NCI-H774 (cell line): Measurements from ENCODE around the gene ZNF280D.
"Not testable (repeated sequence)": the region's sequence is repeated elsewhere in the genome, so short reads cannot be mapped to it uniquely, and the experiment has no call there.

Experiments used
- DNase-seq: peaks from one replicate; lab custom pipeline; 2025; lab: John Stamatoyannopoulos, UW

The ZNF280D gene

DNA sequence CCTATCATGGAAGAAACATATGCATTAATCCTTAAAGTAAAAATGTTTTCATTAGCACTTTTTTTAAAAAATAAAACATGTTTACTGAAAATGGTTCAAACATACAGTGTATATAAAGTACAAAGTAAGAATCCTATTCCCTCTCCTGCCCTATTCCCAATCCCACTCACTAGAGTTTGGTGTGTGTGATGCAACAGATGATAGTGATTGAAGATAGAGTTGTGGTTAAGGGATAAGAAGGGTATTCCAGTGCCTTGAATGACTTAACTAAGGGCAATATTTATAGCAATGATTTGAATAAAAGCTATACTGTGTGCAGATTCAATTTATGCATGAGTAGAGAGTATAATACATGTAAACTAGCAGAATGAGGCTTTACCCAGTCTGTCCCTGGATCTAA is 18.1 kb downstream of the ZNF280D start:
- no peak for DNase-seq

DNA sequence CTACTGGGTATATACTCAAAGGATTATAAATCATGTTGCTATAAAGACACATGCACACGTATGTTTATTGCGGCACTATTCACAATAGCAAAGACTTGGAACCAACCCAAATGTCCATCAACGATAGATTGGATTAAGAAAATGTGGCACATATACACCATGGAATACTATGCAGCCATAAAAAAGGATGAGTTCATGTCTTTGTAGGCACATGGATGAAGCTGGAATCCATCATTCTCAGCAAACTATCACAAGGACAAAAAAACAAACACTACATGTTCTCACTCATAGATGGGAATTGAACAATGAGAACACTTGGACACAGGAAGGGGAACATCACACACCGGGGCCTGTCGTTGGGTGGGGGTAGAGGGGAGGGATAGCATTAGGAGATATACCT is 23.8 kb downstream of the ZNF280D start:
- not testable (repeated sequence) for DNase-seq

DNA sequence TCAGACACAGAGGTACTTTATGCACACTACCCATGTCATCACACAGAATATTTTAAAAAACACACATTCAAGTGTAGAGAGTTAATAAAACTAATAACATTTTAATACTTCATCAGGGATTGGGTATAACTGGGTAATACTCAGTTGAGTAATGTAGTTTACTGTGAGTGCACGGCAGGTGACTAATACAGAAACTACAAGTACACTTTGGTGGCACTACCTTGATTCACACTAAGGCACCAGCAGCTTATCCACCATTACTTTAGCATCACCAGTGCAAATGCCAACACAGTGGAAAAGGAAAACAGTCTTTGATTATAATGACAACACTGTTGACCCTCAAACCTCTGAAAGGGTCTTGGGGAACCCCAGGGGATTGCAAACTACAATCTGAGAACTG is 33.6 kb downstream of the ZNF280D start:
- DNase-seq = no peak

DNA sequence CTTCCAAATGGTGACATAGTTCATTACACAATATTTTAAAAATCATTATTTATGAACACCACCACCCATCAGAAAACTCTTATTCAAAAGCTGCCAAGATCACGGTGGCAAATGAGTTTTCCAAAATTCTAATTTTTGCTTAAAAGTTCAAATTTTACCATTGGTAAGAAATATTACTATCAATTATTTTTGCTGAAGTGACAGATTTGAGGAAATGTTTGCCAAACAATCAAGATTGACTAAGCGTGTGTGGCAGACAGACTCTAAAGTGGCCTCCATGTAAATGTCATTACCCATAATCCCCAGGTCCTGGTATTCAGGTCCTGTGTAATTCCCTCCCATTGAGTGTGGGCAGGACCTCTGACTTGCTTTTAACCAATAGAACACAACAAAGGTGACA is 35.0 kb downstream of the ZNF280D start:
- DNase-seq = no peak

DNA sequence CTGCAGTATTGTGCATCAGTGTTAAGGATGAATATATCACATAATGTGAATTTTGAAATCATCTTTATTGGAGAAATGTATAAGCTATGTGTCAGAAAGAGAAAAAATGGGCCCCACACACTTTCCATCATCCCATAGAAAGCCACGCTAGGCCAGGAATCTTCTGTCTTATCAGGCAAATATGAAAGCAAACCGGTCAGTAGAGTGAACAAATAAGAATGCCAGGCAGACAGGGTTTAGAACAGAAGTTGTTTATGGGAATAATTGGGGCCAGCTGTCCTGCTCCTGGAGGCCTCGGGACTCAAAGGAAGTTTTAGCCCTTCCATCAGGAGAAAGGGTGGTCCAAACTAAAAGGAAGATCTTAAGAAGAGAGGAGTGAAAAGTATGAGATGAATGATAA is 39.5 kb downstream of the ZNF280D start:
- no peak for DNase-seq

DNA sequence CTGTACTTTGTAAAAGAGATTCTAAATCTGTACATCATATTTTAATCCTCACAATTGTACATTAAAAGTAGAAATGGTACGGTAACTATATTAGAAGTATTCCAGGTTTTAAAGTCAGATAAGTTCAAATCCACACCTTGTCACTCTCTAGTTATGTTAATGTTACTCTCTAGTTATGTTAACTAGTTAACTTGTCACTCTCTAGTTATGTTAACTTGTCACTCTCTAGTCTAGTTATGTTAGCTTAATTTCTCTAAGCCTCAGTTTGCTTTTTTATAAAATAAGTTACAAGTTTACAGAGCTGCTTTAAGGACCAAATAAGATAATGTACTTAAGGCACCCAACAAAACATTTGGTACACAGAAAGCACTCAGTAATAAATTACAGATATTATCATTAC is 42.6 kb downstream of the ZNF280D start:
- no peak for DNase-seq

DNA sequence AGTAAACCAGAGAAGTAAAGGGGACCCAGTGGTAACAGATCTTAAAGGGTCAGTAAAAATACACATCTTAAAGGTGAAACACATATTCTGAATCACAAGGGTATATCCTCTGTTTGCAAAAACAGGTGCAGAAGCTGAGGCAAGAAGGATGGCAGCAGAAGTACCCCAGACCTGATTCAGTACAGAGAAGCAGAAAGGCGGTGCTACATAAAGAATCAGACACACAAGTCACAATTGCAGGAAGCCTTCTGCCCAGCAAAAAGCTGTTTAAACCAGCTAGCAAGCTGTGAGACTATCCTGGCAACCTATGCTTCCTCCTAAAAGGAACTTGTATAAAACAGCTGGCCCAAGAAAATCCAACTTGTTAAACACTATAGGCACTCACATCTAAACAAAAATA is 49.4 kb downstream of the ZNF280D start:
- DNase-seq = no peak

DNA sequence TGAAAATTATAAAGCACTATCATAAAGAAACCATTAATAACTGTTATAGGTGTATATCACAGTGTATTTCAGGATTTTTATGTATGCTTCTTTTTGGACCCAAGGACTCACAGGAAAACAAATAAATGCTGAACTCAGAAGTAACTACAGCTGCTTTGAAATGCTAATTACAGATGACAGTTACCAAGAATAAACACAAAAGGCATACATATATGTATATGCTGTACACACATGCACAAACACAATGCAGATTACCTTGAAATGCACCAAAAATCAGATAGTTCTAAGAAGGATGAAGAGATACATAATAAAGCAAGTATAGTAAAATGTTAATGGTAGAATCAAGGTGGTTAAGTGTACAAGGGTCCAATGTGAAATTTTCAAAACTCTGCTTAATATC is 52.2 kb downstream of the ZNF280D start:
- no peak for DNase-seq

DNA sequence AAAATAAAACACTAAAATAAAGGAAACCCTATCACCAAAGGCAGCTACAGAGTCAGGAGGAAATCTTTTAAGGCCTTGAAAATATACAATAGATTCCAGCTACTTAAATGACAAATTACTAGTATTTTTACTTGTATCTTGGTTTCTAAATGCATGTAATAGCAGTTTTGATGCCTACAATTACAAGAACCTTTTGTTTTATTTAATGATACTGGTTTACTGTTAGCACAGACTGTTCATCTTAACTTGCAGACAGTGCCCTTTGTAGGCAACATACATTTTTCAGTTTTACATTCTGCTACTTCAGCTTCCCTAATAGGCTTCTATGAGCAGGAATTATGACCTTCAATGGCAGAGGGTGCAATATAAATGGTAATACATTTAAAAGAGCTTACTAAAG is 54.1 kb downstream of the ZNF280D start:
- DNase-seq = no peak

DNA sequence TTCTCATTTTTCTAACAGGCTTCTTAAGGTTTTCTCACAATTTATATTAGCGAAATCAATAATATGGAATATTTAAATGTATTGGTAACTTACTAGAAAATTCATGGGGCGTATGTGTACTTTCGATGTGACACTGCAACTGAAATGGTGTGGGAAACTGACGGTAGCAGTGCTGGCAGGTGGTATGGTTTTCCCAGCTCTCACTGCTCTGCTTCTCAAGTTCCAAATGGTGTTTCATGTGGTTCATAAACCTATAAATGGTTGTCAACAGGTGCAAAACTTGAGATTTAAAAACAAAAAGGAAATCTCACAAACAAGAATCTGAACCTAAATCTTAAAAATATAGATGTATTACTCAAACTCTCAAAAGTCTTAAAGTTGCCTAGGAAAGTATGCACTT is 54.7 kb downstream of the ZNF280D start:
- no peak for DNase-seq

DNA sequence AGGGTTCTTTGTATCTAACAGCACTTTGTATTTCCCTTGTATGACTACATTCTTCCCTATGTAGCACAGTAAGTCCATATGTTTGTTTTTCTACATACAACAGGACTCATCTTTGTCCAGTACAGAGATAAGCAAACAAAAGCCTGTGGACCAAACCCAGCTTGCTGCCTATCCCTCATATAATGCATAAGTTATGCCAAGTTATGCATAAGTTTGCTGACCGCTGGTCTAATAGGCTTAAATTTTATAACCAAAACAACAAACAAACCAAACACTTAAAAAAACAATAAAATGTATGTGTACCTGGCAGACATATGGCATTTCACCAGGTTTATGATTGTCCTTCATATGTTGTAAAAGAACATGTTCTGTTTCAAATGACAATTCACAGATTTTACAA is 56.0 kb downstream of the ZNF280D start:
- DNase-seq = no peak

DNA sequence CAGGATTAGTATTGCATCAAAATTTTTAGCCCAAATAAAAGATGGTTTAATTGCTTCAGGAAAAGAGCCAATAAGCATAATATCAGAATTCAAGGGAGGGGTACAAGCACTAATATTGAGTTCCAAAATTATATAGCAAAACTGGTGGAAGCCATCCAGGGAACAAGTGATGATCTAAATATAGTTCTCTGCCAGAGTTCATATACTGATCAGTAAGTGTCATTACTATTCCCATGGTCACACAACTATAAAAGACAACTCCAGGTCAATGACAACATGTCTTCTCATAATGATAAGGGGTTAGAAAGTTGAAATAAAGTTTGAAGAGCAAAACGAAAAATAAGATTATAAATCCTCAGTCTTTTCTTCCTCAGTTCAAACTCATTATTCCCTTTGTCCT is 57.4 kb downstream of the ZNF280D start:
- DNase-seq = no peak

DNA sequence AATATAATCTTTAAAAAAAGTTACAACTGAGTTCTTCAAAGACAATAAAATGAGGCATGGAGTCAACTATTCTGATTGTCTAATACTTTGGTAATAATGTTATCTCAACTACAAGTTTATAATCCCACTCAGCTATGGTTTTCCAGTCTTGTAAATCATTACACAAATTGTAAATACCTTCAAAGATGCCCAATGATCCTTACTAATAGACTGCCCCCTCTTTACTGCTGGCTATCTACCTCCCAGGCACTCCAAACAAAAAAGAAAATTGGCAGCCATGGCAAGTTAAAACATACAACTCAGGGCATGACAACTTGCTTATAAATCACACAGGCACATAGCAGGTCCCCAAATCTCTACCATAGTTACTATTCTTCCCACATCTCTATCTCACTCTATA is 58.5 kb downstream of the ZNF280D start:
- DNase-seq = no peak

DNA sequence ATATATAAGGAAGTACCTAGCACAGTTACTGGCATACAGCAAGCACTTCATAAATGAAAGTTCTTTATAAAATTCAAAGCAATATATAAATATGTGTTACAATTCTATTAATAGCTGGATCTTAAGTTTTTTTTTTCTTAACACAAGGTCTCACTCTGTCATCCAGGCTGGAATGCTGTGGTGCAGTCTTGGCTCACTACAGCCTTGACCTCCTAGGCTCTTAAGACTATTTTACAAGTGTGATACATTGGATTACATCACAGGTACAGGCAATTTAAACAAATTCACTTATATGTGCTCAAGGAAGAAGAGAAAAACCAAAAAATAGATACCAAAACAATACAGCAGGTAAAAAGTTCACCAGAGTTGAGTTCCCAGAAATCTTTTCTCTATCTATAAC is 60.6 kb downstream of the ZNF280D start:
- DNase-seq = no peak

DNA sequence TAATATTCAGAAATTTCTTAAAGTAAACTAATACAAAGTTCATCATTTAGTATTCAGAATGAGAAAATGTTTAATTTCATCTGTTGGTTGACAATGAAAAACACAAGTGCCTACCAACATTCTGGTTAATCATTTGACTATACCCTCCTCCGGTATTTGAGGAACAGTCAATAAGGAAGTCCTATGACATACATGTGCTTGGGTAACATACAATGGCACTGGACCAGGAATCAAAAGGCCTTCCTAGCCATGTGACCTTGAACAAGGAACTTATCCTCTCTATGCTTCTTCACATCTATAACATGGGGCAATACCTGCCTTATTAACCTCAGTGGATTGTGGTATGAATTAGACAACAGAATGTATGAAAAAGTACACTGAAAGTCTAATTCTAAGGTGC is 65.8 kb downstream of the ZNF280D start:
- DNase-seq = no peak

DNA sequence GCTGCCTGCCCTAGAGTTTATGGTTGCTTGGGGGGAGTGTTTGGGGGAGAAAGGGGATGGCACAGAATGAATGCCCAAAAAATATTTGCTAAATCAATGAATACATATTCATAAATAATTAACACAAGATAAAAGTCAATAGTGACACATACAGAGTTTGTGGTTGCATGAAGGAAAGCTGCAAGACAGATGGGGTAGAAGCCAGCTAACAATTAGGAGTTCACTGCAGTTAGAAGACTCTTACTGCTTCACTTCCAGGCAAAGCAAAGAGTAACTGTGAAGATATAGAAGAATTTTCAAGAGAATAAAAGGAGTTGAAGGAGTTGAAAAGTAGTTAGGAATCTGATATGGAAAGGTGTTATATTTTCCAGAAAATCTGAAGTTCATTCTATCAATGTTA is 72.4 kb downstream of the ZNF280D start:
- no peak for DNase-seq

DNA sequence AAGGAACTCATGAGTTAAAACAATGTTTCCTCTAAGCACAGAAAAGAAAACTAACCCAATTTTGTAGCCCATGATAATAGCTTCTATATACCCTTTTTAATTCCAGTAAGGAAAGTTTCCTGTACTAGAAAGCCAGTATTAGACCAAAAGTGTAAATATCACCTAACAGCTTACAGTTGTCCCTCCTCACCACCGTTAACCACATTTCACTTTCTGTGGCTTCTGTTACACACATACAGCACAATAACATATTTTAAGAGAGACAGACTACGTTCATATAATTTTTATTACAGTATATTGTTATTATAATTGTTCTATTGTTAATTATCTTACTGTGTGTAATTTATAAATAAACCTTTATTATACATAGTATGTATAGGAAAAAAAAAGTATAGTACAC is 74.1 kb downstream of the ZNF280D start:
- DNase-seq = no peak

DNA sequence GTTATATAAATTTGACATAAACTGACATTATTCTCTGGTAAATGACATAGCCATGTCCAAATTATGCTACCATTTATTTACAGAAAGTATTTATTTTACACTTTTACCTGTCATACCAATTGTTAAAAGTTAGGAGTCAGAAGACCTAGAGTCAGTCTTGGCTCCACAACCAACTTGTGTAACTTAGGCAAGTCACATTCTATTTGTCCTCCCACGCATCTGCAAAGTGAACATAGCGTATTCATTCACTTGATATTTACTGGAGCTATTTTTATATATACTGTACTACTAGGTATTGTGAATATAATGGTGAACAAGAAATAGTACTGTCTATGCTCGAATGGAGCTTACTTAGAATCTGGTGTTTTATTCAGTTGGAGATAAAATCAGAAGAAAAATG is 78.7 kb downstream of the ZNF280D start:
- no peak for DNase-seq

DNA sequence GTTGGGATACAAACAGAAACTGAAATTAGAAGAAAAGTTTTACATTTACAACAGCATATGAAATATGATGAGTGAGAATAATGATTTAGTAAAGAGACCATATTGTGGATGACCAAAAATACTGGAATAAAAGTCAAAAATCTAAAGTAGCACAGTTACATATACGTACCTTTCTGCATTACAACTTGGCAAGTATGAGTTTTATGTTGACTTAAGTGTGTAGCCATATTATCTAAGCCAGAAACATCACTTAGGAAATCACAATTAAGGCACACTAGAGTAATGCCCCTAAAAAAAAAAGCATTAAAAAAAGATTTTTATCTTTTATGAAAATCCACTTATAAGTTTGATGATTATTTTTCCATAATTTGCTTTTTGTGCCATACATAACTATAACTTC is 79.1 kb downstream of the ZNF280D start:
- DNase-seq = no peak

DNA sequence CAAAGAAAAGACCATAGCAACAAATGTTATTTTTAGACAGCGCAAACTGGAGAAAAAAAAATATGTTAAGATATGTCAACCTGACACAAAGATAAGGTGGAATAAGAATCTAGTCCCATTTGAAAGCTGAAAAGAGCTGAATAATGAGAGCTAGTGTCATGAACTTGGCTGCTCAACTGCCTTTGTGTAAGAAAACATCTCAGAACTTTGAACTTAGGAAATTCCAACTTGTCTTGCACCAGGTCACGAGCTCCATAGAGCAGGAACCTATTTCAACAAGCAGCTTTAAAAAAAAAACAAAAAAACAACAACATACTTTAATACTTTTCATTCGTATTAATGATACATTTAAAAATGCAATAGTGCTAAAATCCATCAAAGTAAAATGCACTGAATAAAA is 79.5 kb downstream of the ZNF280D start:
- DNase-seq = no peak

DNA sequence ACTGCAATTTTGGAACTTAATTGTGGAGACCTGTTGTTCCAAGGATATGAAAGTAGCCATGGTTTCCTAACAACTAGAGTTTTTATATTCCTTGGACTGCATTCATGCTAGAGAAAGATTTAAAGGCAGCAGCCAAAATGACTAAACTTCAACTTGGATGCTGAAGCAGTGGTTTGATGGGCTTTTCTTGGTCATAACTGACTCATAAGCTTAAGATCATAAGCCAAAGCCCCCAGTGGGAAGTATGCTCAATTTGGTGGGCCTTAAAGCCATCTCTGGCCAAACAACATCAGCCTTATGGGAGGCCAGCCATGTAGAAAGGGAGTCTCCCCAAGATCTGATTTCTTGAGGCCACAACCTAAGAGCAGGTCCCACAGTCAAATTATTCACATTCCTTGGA is 80.2 kb downstream of the ZNF280D start:
- DNase-seq = no peak

DNA sequence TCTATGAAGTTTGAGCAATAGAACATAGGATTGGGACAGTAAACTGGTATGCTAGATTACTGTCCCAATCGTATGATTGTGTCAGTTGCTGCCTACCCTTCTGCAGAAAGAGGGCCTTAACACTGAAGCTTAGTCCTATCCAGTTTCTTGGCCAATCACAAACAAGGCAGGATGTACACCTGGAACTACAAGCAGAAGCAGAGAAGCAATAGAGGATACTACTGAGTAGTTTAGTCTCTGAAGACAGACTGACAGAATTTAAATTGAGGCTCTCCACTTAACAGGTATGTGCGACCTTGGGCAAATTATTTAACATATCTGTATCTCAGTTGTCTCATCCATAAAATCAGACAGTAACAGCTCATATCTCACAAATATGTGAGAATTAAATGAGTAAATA is 85.0 kb downstream of the ZNF280D start:
- DNase-seq = no peak

DNA sequence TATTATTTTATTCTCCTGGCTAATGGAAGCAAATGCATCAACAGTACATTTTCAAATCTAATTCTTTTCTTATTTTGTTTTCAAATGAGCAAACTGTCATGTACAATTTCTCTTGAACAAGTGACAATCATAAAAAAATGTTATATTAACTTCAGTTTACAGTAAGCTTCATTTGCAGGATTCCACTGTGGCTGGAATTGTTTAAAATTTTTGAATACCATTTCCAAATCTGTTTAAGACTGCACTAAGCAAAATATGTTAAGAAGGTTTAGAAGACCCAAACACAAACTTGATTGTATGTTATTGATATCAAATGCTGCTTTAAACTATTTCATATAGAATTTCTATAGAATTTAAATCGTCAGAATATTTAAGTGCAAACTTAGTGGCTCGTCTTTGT is 92.8 kb downstream of the ZNF280D start:
- no peak for DNase-seq

DNA sequence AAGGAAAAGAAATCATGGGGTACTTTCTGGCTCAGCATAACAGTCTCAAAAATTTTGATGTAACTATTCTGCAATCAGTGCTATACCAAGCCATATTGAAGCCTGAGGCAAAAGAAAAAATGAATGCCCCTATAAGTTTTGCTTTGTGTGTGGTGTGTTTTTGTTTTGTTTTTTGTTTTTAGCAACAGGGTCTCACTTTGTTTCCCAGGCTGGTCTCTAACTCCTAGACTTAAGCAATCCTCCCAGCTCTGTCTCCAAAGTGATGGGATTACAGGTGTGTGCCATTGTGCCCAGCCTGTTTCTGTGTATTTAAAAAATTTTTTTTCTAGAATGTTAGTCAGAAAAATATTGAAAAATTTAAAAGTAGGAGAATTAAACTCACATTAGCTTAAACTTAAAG is 93.2 kb downstream of the ZNF280D start:
- DNase-seq = no peak

DNA sequence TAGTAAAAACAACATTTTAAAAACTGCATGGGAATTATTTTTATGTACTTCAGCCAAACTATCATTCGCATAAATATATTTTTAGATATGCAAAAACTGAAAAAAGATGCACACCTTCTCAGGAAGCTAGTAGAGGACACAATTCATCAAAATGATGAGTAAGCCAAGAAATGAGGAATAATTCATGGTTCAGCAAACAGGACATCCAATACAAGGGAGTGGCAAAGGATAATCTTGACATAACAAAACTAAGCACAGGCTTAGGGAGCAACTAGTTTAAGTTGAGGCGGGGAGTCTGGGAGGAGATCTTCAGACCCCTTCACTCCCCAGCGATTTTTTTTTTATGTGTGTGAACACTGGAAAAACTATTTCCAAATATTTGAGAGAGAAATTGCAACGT is 93.7 kb downstream of the ZNF280D start:
- DNase-seq = no peak
